Stimulated activated naive B cell treated with anti-CD40 and anti-IgM and Interleukin-4, amounts not matched to agents 10 μg/mL and 1 μg/mL and 100 μg/mL, for 72 hours (primary cell): ENCODE measurements around the gene TNFRSF1A.

Source experiments
- ATAC-seq, 2 donors: fragments of 150-1000 bp; cut with Tn5 transposase; replicated peaks; 2 replicates each; pipeline ENCODE4 v1.10.0; 2021; ENCODE audit warnings: moderate library complexity in 1 of 2
- DNase-seq: peaks from one replicate; pipeline ENCODE4 v3.0.0; 2021
- H3K27ac Mint-ChIP-seq: one replicate; pipeline ENCODE4 v1.8.0; 2022; ENCODE audit warnings: mild to moderate bottlenecking, mixed read lengths
- H3K27me3 Mint-ChIP-seq, 2 donors: one replicate each; pipeline ENCODE4 v1.8.0; 2022; ENCODE audit warnings: mixed read lengths in 2 of 2
- H3K36me3 Mint-ChIP-seq, 2 donors: one replicate each; pipeline ENCODE4 v1.8.0; 2022; ENCODE audit warnings: mixed read lengths in 2 of 2, mild to moderate bottlenecking in 1 of 2
- H3K4me1 Mint-ChIP-seq, 2 donors: one replicate each; pipeline ENCODE4 v1.8.0; 2022; ENCODE audit warnings: mixed read lengths in 2 of 2, mild to moderate bottlenecking in 1 of 2
- H3K4me3 Mint-ChIP-seq, 2 donors: one replicate each; pipeline ENCODE4 v1.8.0; 2022; ENCODE audit warnings: mild to moderate bottlenecking in 2 of 2, mixed read lengths in 2 of 2, moderate library complexity in 1 of 2
- H3K9me3 Mint-ChIP-seq, 2 donors: one replicate each; pipeline ENCODE4 v1.8.0; 2022; ENCODE audit warnings: mixed read lengths in 2 of 2, mild to moderate bottlenecking in 1 of 2

Gene TNFRSF1A

DNA sequence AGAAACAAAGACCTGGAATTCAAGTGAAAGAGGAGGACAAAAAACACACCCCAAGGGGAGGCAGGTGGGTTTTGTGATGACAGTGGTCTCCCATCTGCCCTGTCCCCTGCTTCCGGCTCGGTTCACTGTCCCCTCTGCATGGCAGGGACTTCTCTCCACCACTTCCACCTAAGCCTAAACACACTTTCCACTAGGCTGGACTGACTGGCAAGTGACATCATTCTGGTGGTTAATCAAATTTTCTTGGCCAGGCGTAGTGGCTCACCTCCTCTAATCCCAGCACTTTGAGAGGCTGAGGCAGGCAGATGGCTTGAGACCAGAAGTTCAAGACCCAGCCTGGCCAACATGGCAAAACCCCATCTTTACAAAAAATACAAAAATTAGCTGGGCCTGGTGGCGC lies 19.5 kb downstream of the TNFRSF1A start:
- ATAC-seq, result no peak
- H3K27ac Mint-ChIP-seq, result no peak overlapping the region
- H3K9me3 Mint-ChIP-seq, result no peaks in the 10 kb centered on the region
- DNase-seq, result no peak
- H3K4me1 Mint-ChIP-seq, result peaks cover 25 to 44% of the 10 kb centered on the region in 2 donors
- H3K27me3 Mint-ChIP-seq, result peaks cover 83% of the 10 kb centered on the region in 2 donors
- H3K36me3 Mint-ChIP-seq, result no peaks in the 10 kb centered on the region
- no peak overlapping the region for H3K4me3 Mint-ChIP-seq

DNA sequence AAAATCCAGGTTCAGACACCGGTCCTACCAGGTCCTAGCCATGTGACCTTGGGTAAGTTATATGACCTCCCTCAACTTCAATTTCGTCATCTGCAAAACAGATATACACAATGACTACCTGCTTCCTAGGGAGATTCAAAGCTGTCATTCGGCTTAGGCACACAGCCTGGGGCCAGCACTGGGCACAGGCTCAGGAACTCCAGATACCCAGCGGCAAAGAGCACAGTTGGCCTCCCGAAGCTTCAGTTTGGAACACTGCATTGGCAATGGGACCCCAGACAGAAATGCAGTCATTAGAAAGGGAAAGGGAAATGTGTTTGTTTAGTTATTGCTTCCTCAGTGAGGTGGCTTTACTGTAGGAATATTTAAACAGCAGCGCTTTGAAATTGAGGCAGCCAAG lies 20.0 kb downstream of the TNFRSF1A start:
- no peak for DNase-seq
- H3K27ac Mint-ChIP-seq, result no peak overlapping the region

DNA sequence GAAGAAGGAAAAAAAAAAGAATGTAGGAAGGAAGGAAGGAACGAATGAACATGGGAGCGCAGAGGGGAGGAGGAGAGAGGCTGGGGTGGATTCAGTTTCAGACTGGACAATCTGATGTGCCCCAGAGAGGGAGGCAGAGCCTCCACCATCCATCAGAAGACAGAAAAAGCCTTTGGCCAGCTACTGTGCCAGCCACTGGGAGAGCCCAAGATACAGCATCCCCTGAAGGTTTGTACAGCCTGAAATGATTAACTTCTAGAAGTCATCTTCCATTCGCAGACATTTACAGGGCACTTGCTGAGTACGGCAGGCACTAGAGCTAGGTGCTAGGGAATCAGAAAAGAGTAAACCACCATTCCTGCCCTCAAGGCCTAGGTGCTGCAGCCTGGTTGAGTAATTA lies 22.4 kb downstream of the TNFRSF1A start:
- Mint-ChIP-seq H3K27ac (no peak overlapping the region), H3K4me3 (no peak overlapping the region), H3K27me3 (peaks cover 82 to 85% of the 10 kb centered on the region in 2 donors), H3K4me1 (peaks cover 26 to 39% of the 10 kb centered on the region in 2 donors), H3K36me3 (peaks cover 0 to 1% of the 10 kb centered on the region in 2 donors), H3K9me3 (no peaks in the 10 kb centered on the region)
- DNase-seq, result no peak
- ATAC-seq, result no peak

More for the DNA sequence above, 20.0 kb downstream of the TNFRSF1A start:
- H3K4me3 Mint-ChIP-seq, result no peak overlapping the region
- H3K36me3 Mint-ChIP-seq, result no peaks in the 10 kb centered on the region
- no peaks in the 10 kb centered on the region for H3K9me3 Mint-ChIP-seq
- H3K27me3 Mint-ChIP-seq, result peaks cover 85% of the 10 kb centered on the region in 2 donors
- ATAC-seq, result no peak
- peaks cover 25 to 44% of the 10 kb centered on the region in 2 donors for H3K4me1 Mint-ChIP-seq

DNA sequence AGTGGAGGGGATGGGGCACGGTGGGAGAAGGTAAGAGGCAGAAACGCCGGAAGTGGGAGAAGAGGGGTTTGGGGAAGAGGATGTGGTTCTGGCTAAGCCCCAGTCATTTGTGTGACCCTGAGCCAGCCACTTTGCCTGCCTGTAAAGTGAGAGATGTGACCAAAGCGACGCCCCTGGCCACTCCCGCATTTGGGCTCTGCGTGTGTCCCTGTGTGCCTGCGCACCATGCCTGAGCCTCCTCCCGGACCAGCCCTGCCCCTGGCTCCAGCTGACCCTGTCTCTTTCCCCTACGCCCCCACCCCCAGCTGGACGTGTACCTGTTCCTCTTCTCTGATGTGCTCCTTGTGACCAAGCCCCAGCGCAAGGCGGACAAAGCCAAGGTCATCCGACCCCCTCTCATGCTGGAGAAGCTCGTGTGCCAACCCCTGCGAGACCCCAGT lies 23.4 kb downstream of the TNFRSF1A start:
- H3K27me3 Mint-ChIP-seq, result peaks cover 79 to 82% of the 10 kb centered on the region in 2 donors
- peak overlapping the region; percentile 70 for H3K27ac Mint-ChIP-seq
- DNase-seq (no peak), ATAC-seq (no peak)
- no peaks in the 10 kb centered on the region for H3K9me3 Mint-ChIP-seq
- no peak overlapping the region for H3K4me3 Mint-ChIP-seq
- H3K4me1 Mint-ChIP-seq, result peaks cover 19 to 30% of the 10 kb centered on the region in 2 donors
- H3K36me3 Mint-ChIP-seq, result peaks cover 0 to 1% of the 10 kb centered on the region in 2 donors

DNA sequence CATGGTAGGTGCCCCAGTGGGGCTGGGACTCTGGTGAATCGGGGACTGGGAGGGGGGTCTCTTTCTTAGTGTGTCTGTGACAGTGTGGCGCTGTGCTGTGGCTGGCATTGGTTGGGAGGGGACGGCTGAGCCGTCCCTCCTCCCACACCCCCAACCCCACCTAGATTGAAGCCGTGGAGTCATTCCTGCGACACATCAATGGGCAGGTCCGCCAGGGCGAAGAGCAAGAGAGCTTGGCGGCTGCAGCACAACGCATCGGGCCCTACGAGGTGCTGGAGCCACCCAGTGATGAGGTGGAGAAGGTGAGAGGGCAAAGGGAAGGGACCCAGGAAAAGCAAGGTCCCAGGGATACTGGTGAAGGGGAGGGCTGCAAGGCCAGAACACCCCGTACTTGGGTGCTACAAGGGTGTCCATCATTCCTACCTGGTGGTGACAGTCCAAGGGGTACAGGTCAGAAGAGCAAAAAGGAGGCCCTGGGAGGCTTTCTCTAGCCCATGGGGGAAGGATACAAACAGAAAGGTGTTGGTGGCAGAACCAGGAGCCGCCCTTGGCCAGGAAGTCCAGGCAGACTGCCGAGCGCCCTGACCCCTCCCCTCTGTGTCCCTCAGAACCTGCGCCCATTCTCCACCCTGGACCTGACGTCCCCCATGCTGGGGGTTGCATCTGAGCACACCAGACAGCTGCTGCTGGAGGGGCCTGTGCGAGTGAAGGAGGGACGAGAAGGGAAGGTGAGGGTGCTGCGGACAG lies 24.0 kb downstream of the TNFRSF1A start:
- no peaks in the 10 kb centered on the region for H3K9me3 Mint-ChIP-seq
- ATAC-seq, result no peak
- H3K4me3 Mint-ChIP-seq, result no peak overlapping the region
- H3K27me3 Mint-ChIP-seq, result peaks cover 78 to 83% of the 10 kb centered on the region in 2 donors
- DNase-seq, result no peak
- H3K27ac Mint-ChIP-seq, result peak overlapping the region; percentile 70
- peaks cover 17 to 29% of the 10 kb centered on the region in 2 donors for H3K4me1 Mint-ChIP-seq
- H3K36me3 Mint-ChIP-seq, result peaks cover 0 to 1% of the 10 kb centered on the region in 2 donors

DNA sequence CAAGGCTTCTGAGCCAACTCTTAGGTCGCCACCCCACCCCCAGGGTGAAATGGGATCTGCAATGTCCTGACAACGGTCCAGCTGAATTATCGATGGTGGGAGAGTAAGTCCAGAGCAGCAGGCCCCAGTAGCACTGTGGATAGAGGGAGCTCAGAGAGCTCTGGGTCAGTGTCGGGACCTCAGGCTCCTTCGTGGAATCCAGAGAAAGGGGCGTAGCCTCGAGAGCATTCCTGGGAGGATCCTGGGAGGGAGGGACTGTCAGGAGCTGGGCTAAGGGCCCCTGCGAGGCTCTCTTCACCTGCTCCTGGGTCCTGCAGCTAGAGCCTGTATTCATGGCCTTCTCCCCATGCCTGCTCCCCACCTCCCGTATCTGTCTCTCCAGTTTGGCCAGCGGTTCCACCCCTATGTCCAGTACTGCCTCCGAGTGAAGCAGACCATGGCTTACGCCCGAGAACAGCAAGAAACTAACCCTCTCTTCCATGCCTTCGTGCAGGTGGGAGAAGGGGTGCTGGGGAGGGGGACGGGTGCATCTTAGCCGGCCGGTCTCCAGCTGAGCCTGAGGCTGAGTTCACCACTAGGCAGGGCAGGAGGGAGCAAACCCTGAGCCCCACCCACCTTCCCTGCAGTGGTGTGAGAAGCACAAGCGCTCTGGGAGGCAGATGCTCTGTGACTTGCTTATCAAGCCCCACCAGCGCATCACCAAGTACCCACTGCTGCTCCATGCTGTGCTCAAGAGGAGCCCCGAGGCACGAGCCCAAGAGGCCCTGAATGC lies 24.8 kb downstream of the TNFRSF1A start:
- ATAC-seq, result no peak
- H3K4me1 Mint-ChIP-seq, result peaks cover 23 to 32% of the 10 kb centered on the region in 2 donors

DNA sequence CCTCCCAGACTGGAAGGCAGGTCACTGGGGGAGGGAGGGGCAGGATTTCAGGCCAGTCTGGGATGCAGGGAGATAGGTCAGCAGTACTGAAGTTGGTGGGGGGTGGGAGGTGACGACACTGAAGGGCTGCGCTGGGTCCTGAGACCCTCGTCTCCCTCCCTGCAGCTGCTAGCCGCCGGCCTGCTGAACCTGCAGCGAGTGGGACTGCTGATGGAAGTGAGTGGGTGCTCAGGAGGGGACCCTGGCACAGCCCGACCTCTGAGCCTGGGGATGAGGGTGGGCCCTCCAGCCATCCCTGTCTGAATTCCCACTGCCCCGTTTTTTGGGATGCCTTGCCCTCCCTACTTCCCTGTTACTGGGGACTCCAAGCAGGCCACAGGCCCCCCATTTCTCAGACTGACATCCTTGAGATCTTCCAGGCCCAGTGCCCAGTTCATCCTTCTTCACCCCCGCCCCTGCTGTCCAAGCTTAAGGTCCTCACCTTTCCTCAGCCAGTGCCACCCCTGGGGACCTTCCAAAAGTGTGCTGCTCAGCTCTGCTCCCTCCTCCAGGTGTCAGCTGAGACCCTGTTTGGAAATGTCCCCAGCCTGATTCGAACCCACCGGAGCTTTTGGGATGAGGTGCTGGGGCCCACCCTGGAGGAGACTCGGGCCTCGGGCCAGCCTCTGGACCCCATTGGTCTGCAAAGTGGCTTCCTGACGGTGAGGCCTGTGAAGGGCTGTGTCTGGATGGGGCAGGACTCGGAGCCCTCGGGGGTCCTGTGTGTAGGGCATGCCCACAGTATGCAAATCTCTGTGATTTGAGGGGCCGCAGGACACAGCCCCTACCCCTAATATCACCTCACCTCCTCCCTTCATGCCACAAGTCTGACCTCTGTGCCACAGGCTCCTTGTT lies 25.9 kb downstream of the TNFRSF1A start:
- no peaks in the 10 kb centered on the region for H3K9me3 Mint-ChIP-seq
- ATAC-seq (no peak), DNase-seq (no peak)
- peaks cover 23 to 32% of the 10 kb centered on the region in 2 donors for H3K4me1 Mint-ChIP-seq
- H3K4me3 Mint-ChIP-seq, result no peak overlapping the region
- H3K27me3 Mint-ChIP-seq, result peaks cover 79 to 94% of the 10 kb centered on the region in 2 donors
- H3K36me3 Mint-ChIP-seq, result peaks cover 0 to 1% of the 10 kb centered on the region in 2 donors
- H3K27ac Mint-ChIP-seq, result no peak overlapping the region

More for the DNA sequence above, 24.8 kb downstream of the TNFRSF1A start:
- no peaks in the 10 kb centered on the region for H3K9me3 Mint-ChIP-seq
- H3K27ac Mint-ChIP-seq, result no peak overlapping the region
- no peak overlapping the region for H3K4me3 Mint-ChIP-seq
- DNase-seq, result no peak
- peaks cover 0 to 1% of the 10 kb centered on the region in 2 donors for H3K36me3 Mint-ChIP-seq
- H3K27me3 Mint-ChIP-seq, result peaks cover 83 to 91% of the 10 kb centered on the region in 2 donors

DNA sequence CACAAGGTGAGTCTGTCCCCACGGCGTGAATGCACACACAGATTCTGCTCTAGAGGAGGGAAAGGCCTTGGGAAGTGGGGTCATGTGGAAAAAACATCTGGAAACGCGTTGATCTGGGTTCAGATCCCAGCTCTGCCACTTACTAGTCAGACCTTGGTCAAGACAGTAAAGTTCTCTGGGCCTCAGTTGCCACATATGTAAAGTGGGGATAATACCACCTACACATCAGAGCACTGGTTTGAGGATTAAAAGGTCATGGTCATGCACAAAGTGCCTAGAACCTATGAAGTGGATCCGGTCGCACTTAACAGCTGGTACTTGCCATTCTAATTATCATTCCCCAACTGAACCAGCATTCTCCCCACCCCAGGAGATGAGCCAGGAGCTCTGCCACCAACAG lies 26.7 kb downstream of the TNFRSF1A start:
- ATAC-seq, result no peak
- DNase-seq, result no peak
- Mint-ChIP-seq H3K36me3 (peaks cover 0 to 1% of the 10 kb centered on the region in 2 donors), H3K27me3 (peaks cover 72 to 88% of the 10 kb centered on the region in 2 donors), H3K9me3 (no peaks in the 10 kb centered on the region), H3K4me1 (peaks cover 23 to 32% of the 10 kb centered on the region in 2 donors), H3K4me3 (no peak overlapping the region), H3K27ac (no peak overlapping the region)

DNA sequence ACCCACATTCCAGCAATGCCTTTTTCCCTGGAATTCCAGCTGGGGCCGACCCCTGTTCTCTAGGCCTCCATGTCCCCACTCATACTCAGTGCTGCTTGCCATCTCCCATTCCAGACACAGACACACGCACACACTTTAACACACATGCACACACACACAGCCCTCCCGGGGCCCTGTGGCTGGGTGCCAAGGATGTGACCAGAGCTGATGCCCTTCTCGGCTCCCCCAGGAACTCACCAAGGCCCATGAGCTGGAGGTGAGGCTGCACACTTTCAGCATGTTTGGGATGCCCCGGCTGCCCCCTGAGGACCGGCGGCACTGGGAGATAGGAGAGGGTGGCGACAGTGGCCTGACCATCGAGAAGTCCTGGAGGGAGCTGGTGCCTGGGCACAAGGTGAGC lies 27.1 kb downstream of the TNFRSF1A start:
- no peak for DNase-seq
- Mint-ChIP-seq H3K4me3 (no peak overlapping the region), H3K9me3 (no peaks in the 10 kb centered on the region), H3K36me3 (peaks cover 0 to 1% of the 10 kb centered on the region in 2 donors), H3K4me1 (peaks cover 23 to 32% of the 10 kb centered on the region in 2 donors), H3K27ac (no peak overlapping the region), H3K27me3 (peaks cover 71 to 88% of the 10 kb centered on the region in 2 donors)
- no peak for ATAC-seq

DNA sequence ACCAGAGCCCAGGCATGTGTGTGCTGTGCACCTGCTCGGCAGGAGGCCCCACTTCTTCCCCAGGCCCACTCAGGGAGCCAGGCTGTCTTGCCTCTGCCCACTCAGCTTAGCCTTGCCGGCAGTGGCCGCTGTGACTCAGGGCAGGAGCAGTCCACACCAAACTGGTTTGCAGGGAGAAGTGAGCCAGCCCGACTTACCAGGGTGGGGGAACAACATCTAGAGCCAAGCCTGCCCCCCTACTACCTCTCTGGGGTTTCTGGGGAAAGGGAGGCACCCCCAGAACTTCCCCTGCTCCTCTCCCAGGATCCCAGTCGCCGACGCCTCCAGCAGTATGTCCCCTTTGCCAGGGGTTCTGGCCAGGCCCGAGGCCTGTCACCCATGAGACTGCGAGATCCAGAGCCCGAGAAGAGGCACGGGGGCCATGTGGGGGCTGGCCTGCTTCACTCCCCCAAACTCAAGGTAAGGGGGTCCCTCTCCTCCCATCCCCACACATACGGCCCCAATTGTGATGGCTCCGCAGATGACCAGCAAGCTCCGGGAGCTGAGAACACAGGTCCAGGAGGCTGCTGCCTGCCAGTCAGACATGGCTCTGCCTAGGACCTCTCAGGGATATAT lies 28.4 kb downstream of the TNFRSF1A start:
- ATAC-seq, result no peak
- H3K4me3 Mint-ChIP-seq, result no peak overlapping the region
- peaks cover 67 to 85% of the 10 kb centered on the region in 2 donors for H3K27me3 Mint-ChIP-seq
- no peak overlapping the region for H3K27ac Mint-ChIP-seq
- H3K36me3 Mint-ChIP-seq, result peaks cover 0 to 1% of the 10 kb centered on the region in 2 donors
- no peaks in the 10 kb centered on the region for H3K9me3 Mint-ChIP-seq
- DNase-seq, result no peak
- peaks cover 26 to 31% of the 10 kb centered on the region in 2 donors for H3K4me1 Mint-ChIP-seq

DNA sequence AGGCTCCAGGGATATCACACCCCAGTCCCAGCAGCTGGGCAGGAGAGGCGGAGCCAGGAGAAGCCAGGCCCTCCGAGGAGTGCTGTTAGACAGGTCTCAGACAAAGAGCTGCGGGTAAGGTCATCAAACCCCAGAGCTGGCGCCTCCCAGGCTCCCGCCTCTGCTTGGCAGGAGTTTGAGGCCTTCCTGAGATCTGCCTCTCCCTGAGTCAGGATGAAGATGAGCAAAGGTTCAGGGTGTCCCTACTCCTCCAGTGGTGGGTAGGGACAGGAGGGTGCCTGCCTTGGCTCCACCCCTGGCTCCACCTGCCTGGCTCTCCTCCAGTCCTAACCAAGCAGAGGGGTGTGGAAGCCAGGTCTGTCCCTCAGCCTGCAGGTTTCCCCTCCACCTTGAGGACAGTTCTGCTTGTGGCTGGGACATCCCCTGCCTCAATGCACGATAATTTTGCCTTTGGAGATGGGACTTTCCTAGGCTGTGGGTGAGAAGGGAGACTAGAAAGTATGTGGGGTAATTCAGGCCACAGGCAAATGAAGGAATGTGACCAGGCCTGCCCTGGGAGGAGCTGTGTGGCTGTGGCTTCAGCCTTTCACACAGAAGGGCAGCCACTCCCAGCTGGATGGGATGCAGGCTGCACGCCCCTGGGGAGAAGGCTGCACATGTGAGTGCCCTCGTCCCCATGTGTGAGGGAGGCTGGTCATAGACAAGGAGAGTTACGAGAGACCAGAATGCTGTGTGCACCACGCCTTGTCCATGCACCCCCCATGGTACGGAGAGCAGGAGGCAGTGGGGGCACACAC lies 29.1 kb downstream of the TNFRSF1A start:
- Mint-ChIP-seq H3K27ac (peak overlapping the region; percentile 63), H3K4me1 (peaks cover 22 to 26% of the 10 kb centered on the region in 2 donors), H3K9me3 (no peaks in the 10 kb centered on the region), H3K4me3 (no peak overlapping the region), H3K27me3 (peaks cover 64 to 85% of the 10 kb centered on the region in 2 donors), H3K36me3 (peaks cover 0 to 1% of the 10 kb centered on the region in 2 donors)
- DNase-seq, result peak; percentile 56
- peak; percentile 76 to 86 for ATAC-seq

DNA sequence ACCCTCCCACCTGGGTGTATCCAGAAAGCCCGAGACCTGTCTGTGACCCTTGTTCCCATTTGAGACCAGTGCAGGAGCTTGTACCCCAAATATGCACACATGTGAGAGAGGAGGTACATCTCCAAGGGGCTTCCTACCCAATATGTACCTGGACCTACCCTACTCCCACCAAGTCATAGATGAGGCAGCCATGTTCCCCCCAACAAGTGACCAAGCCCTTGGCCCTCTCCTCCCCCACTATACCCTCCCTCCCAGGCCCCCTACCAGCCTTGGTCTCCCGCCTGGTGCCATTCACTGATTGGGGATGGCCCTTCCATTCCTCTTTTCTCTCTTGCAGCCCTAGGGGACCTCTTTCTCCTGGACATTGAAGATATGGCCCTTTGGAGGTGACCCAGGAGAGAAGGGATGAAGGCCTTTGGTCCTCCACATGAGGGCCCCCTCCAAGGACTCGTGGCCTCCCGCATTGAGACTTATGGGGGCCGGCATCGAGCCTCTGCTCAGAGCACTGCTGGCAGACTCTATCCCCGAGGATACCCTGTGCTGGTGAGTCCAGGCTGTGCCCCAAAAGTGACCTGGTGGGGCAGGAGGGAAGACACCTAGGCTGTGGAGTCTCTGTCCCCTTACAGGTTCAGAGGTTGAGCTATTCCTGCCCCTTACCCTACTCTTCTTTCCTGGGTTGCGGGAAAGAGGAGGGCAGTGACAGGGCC lies 29.9 kb downstream of the TNFRSF1A start:
- Mint-ChIP-seq H3K9me3 (no peaks in the 10 kb centered on the region), H3K27ac (no peak overlapping the region), H3K27me3 (peaks cover 63 to 85% of the 10 kb centered on the region in 2 donors), H3K4me3 (no peak overlapping the region), H3K4me1 (peaks cover 20 to 23% of the 10 kb centered on the region in 2 donors), H3K36me3 (peaks cover 0 to 1% of the 10 kb centered on the region in 2 donors)
- DNase-seq, result no peak
- ATAC-seq, result peak; percentile 1 to 2
